Ectodermal cell (in vitro differentiated cells): ENCODE data around the gene RBBP8NL.

ENCODE experiments used
- H3K27ac ChIP-seq: 2 replicates; pipeline ENCODE4 v1.7.0; 2013; ENCODE audit warnings: mild to moderate bottlenecking, low read depth, low read length; ENCODE audit not compliant: insufficient read depth, poor library complexity, severe bottlenecking
- H3K27me3 ChIP-seq: 2 replicates; pipeline ENCODE4 v1.7.0; 2013; ENCODE audit warnings: mild to moderate bottlenecking, low read length; ENCODE audit not compliant: insufficient read depth, control insufficient read depth, poor library complexity, severe bottlenecking
- H3K36me3 ChIP-seq: one replicate; pipeline ENCODE4 v1.7.0; 2013; ENCODE audit warnings: low read length; ENCODE audit not compliant: control insufficient read depth, insufficient read depth
- H3K4me1 ChIP-seq: one replicate; pipeline ENCODE4 v1.7.0; 2013; ENCODE audit warnings: low read length; ENCODE audit not compliant: control insufficient read depth, insufficient read depth
- H3K4me3 ChIP-seq: 2 replicates; pipeline ENCODE4 v1.7.0; 2013; ENCODE audit warnings: low read depth, low read length, control low read depth; ENCODE audit not compliant: insufficient read depth
- H3K9me3 ChIP-seq: 2 replicates; pipeline ENCODE4 v1.7.0; 2013; ENCODE audit warnings: mild to moderate bottlenecking, low read length, moderate library complexity; ENCODE audit not compliant: control insufficient read depth
- WGBS, 2 experiments: methylation state at CpG; one replicate each; pipeline ENCODE4 v1.1.7; 2013; ENCODE audit warnings: missing lambda C conversion rate in 2 of 2; 5-methylcytosine and 5-hydroxymethylcytosine counted together

Gene RBBP8NL

DNA sequence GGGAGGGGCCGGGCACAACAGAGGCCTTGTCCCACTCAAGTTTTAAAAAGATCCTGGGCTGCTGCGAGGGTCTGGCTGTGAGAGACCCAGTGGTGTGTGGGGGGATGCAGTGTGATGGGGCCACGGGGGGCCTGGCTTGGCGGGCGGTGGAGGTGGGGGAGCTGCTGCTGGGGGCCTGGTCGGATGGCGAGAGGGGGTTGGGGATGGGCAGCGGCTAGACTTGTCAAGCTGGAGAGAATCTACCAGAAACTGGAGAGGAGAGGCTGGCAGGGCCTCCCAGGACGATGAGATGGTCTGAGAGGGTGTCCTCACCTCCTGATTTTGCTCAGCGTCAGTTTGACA, 35.3 kb downstream of the RBBP8NL start:
- Histone ChIP-seq H3K9me3 (no peaks in the 10 kb centered on the region), H3K4me1 (peaks cover 10% of the 10 kb centered on the region), H3K27me3 (no peaks in the 10 kb centered on the region), H3K36me3 (peaks cover 10% of the 10 kb centered on the region), H3K27ac (no peak overlapping the region), H3K4me3 (no peak overlapping the region)
- WGBS, 2 experiments: 93 to 95% methylated on average over 10 of the region's 10 CpGs

DNA sequence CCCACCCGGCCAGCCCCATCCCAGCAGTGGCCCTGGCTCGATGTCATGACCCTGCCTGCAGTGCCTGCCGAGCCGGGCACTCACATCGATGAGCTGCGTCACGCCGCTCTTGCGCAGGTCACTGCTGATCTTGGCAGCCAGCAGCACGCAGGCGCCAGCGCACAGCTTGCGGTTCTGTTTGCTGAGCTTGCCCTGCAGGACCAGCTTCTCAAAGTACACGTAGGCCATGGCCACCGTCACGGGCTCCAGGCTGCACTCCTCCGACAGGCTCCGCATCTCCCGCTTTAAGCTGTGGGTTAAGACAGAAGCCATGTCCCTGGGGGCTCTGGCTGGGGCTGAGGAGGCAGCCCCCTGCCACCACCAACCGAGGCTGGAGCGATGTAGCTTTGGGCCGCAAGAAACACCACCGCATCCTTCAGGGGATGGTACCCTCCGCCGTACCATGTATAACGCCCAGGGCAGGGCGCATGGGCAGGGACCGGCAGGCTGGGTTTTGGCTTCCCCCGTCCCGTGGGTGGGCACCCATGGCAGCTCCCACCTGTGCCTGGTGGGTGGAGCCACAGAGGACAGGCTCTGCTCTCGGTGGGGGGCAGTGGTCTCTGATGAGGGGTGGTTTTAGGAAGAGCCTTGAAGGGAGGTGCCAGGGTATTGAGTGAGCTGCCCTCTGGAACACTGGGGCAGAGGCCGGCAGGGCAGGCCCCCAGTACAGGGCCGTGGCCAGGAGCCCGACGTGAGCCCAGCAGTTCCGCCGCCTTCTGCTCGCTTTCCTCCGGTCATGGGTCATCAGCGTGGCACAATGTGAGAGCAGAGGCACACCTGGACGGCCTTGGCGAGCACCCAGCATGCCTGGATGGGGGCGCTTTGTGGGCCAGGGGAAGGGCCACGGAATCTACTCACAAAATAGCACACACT, 35.9 kb downstream of the RBBP8NL start:
- no peaks in the 10 kb centered on the region for H3K9me3 ChIP-seq

DNA sequence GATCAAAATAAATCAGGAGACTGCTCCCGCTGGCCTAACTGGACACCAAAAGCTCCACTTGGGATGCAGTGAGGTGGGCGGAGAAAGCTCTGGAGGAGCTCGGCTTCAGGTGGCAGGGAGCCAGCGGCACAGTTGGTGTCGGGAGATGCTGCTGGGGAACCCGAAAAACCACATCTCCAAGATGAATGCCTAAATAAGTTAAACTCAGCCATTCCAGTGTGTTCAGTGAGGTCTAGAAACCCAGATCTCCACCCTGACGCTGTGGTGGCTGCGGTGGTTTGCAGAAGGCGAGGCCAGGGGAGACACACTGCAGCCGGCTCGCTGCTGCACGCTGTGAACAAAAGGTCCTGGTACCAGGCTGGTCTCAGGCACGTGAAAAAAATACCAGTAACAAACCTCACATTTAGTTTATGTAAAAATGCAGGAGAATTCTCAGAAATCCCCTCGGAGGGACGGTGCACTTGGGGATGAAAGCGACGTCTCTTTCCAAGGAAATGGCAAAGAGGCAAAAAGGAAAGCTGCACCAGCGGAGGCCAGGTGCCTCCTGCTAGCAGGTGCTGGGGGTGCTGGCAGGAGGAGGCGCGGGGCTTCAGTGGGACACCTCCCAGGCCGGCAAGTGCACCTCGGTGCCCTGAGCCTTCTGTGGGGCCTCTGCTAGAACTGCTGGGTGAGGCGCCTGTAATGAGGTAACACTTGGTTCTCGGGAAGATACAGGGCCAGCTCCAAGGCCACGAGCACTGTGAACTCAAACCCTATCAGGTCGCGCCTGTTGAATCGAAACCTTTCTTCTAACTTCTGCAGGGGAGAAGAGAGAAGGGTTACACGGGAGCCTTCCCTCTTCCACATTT, 36.8 kb downstream of the RBBP8NL start:
- WGBS, 2 experiments: 92 to 93% methylated on average over 29 of the region's 29 CpGs
- H3K27ac ChIP-seq: no peak overlapping the region
- no peaks in the 10 kb centered on the region for H3K27me3 ChIP-seq
- peaks cover 10% of the 10 kb centered on the region for H3K36me3 ChIP-seq
- peaks cover 10% of the 10 kb centered on the region for H3K4me1 ChIP-seq
- no peak overlapping the region for H3K4me3 ChIP-seq
- no peaks in the 10 kb centered on the region for H3K9me3 ChIP-seq

More for the DNA sequence above, 35.9 kb downstream of the RBBP8NL start:
- Histone ChIP-seq H3K27me3 (no peaks in the 10 kb centered on the region), H3K36me3 (peaks cover 10% of the 10 kb centered on the region), H3K4me3 (no peak overlapping the region), H3K4me1 (peaks cover 10% of the 10 kb centered on the region), H3K27ac (no peak overlapping the region)
- WGBS, 2 experiments: 94 to 95% methylated on average over 44 of the region's 44 CpGs

DNA sequence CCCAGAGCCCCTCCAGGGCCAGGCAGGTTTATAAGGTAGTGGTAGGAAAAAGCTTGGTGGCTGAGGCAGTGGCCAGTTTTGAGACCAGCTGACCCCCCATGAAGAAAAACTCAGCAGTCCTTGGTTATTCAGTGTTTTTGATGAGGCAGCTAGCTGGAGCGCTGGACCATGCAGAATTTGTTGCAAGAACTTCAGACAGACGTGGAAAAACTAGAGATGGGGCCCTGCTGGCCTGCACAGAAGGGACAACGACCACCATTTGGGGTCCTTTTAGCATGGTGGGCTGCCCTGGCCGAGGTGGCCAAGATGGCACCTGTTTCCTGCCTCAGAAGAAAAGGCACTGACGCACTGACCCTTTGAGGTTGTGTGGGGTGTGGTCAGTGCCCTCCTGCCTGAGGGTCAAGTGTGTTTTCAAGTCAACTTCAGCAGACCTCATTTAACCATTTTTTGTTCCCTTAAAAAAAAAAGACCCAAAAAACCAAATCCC, 37.7 kb downstream of the RBBP8NL start:
- Histone ChIP-seq H3K4me3 (no peak overlapping the region), H3K27ac (no peak overlapping the region), H3K4me1 (peaks cover 16% of the 10 kb centered on the region), H3K9me3 (no peaks in the 10 kb centered on the region), H3K36me3 (peaks cover 10% of the 10 kb centered on the region), H3K27me3 (no peaks in the 10 kb centered on the region)
- whole genome bisulfite sequencing, 2 experiments: 95% methylated on average over 5 of the region's 5 CpGs

DNA sequence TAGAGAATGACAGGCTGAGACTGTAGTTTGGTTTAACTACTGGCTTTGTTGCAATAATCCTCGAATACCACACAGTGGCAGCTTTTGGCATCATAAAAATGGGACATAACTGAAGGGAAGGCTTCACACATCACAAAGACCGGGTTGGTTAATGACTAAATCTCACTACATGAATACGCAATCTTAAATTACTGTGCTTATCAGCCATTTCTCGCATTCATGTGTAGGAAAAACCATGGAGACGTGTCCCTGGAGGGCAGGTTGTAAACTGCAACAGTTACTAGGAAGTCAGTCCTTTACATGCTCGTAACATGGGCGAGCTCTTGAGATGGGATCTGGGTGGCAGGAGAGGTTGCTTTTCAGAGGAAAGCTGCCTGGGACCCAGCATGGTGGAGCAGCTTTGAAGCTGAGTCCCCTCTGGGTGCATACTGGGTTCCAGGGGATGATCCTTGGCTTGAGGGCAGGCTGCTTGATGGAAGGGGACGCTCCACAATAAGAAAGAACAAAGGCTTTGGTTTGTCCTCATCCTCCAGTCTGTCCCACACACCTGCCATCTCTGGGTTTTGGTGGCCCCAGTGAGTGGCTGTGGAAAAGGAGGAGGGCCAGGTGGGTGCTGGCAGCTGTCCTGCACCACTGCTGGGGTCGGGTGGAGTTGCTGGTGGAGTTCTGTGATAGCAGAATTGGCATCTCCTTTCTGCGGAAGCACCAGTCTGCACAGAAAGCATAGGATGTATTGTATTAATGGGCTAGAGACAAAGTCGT, 38.3 kb downstream of the RBBP8NL start:
- Histone ChIP-seq H3K27ac (no peak overlapping the region), H3K9me3 (no peaks in the 10 kb centered on the region), H3K4me1 (peaks cover 16% of the 10 kb centered on the region), H3K27me3 (no peaks in the 10 kb centered on the region), H3K4me3 (no peak overlapping the region), H3K36me3 (peaks cover 10% of the 10 kb centered on the region)
- 96 to 97% methylated on average over 11 of the region's 11 CpGs for WGBS, 2 experiments

DNA sequence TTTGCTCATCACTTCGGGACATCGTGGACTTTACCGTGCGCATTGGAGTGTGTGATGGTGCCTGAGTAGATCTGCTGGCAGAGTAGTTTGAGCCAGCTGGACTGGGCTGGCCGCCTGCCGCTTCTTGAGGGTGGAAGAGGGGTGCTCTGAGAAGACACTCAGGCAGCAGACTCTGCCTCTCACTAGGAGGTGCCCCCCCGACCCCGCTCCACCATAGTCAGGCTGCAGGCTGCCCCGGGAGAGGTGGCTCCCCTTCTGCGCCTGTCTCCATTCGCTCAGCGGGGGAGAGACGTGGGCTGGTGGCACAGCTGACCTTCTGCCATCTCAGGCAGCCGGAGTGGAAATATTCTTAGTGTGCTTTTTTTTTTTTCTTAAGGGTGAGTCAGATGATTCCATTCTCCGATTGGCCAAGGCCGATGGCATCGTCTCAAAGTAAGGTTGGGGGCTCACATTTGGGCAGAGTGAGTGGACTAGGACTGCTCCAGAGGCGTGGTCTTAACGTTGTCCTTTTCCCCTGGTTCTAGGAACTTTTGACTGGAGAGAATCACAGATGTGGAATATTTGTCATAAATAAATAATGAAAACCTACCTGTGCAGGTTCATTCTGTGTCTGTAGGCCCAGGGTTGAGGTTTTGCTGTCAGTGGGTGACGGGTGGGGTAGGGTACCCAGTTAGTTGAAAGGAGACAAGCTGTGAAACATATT, 39.3 kb downstream of the RBBP8NL start:
- H3K27me3 ChIP-seq: no peaks in the 10 kb centered on the region
- peak overlapping the region; percentile 100 for H3K4me3 ChIP-seq
- peaks cover 10% of the 10 kb centered on the region for H3K36me3 ChIP-seq
- no peak overlapping the region for H3K27ac ChIP-seq
- H3K9me3 ChIP-seq: no peaks in the 10 kb centered on the region
- WGBS, 2 experiments: 87 to 92% methylated on average over 20 of the region's 20 CpGs
- peaks cover 16% of the 10 kb centered on the region for H3K4me1 ChIP-seq

DNA sequence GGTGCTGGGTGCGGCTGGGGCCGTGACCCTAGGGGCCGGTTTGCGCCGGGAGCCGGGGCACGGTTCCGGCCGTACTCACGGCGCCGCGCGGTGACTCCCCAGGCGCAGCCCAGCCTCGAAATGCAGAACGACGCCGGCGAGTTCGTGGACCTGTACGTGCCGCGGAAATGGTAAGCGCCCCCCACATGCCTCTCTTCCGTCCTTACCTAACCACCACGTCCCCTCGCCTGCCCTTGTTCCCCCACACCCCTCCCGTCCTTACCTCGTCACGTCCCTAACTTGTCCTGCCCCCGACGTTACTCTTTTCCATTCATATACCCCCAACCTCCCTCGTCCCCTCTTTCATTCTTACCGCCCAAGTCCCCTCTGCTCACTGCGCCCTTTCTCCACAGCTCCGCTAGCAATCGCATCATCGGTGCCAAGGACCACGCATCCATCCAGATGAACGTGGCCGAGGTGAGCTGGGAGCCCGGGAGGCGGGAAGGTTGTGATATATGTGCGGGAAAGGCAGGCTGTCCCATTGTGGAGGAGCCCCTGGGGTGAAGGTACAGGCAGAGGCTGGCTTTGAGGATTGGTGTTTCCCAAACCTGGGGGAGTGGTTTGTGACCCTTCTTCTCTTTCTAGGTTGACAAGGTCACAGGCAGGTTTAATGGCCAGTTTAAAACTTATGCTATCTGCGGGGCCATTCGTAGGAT, 40.0 kb downstream of the RBBP8NL start:
- Histone ChIP-seq H3K4me3 (peak overlapping the region; percentile 100), H3K4me1 (peaks cover 16% of the 10 kb centered on the region), H3K9me3 (no peaks in the 10 kb centered on the region), H3K36me3 (peaks cover 10% of the 10 kb centered on the region), H3K27me3 (no peaks in the 10 kb centered on the region), H3K27ac (no peak overlapping the region)
- WGBS, 2 experiments: 4 to 5% methylated on average over 47 of the region's 47 CpGs

DNA sequence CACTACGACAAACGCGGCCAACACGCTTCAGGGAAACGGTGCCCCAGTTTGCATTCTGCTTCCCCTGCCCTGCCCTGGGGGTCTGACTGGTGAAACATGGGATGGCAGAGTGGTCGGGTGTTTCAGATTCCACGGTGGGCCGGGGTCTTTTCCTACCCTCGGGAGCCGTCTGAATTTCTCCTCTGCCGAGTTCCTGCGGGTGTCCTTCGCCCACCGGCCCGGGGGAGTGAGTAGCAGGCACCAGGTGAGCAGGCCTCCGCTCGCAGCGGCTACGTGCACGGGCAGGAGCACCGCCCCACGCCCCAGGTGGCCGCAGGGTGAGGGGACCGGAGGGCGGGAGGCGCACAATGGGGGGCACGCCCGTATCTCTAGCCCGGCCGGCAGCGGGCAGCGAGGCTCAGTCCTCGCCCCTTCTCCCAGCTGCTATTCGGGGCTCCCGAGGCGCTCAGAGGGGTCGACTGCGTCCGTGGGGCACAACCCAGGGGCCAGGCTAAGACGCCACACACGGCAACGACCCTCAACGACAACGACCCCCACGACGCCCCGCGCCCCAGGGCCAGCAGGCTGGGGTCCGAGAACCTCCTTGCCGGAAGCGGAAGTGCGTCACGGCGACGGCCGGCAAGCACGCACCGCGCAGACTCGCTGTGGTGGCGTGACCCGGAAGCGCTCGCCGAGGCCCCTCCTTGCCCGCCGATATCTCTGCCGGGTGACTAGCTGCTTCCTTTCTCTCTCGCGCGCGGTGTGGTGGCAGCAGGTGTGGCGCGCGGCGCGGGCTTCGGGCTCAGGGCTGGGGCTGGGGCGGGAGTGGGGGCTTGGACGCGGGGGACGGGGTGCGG, 40.7 kb downstream of the RBBP8NL start, which contains the start of gene RPS21:
Gene RPS21 (plus strand): TSS at position 721 of the 836 bp plus-strand sequence. CDS start 236 bp downstream, outside the sequence.
- Histone ChIP-seq H3K27me3 (no peaks in the 10 kb centered on the region), H3K9me3 (no peaks in the 10 kb centered on the region), H3K4me3 (peak within 1 kb of the TSS; percentile 100), H3K36me3 (peaks cover 12% of the 10 kb centered on the region), H3K27ac (peak within 1 kb of the TSS; percentile 22), H3K4me1 (peaks cover 16% of the 10 kb centered on the region)
- WGBS, 2 experiments: 0 to 1% methylated on average over 83 of the region's 83 CpGs
